SK-N-SH (cell line): ENCODE results near the gene DNMT3A. TPM values are rescaled to one million over a fixed set of nuclear protein-coding genes. Genes with fewer than 3 reads are reported as not detected.
A peak's percentile ranks its signal among the peaks of the same experiment; 100 is the strongest.

ENCODE experiments used
- CTCF ChIA-PET: fragments of 300-600, 350-600 bp; formaldehyde crosslinking; extraction: SDS; loops from one replicate; lab custom pipeline; 2021; lab: Yijun Ruan, JAX
- POLR2A ChIA-PET: fragments of 350-600 bp; sonication (Branson Sonifier 250); formaldehyde crosslinking; extraction: SDS; loops from one replicate; lab custom pipeline; 2020; ENCODE audit warnings: antibody characterized with exemption, inconsistent platforms; lab: Yijun Ruan, JAX
- DNase-seq: peaks from one replicate; pipeline ENCODE4 v3.0.0; 2012
- H2AFZ ChIP-seq: fragments of 200-600 bp; sonication (generic); 2 replicates; pipeline ENCODE4 v1.8.1; 2016; ENCODE audit warnings: antibody characterized with exemption, mild to moderate bottlenecking, low read depth
- H3F3A ChIP-seq: fragments of 200-600 bp; sonication (generic); replicated peaks from 2 replicates; pipeline ENCODE3; 2016; ENCODE audit warnings: antibody characterized with exemption, mild to moderate bottlenecking; ENCODE audit not compliant: insufficient read depth
- H3K27ac ChIP-seq, 2 experiments: fragments of 200-500 bp in 1 of 2; fragments of 200-600 bp in 1 of 2; sonication (Bioruptor generic) in 1 of 2; sonication (generic), shearing (Covaris generic) in 1 of 2; 2 replicates each; pipeline versions ENCODE4 v1.5.1 to v1.6.1; 2014 to 2016; ENCODE audit warnings: low read depth in 2 of 2, inconsistent platforms in 1 of 2, low read length in 1 of 2, mild to moderate bottlenecking in 1 of 2, mixed read lengths in 1 of 2
- H3K27me3 ChIP-seq: fragments of 200-600 bp; sonication (generic), shearing (Covaris generic); 2 replicates; pipeline ENCODE4 v1.6.1; 2016; ENCODE audit warnings: mixed run types; ENCODE audit not compliant: insufficient read depth
- H3K36me3 ChIP-seq, 2 experiments: fragments of 200-500 bp in 1 of 2; fragments of 200-600 bp in 1 of 2; sonication (Bioruptor generic) in 1 of 2; sonication (generic) in 1 of 2; replicated peaks in 1 of 2; 2 replicates each; pipeline versions ENCODE3 to v1.5.1; 2014 to 2016; ENCODE audit warnings: low read length in 1 of 2, mild to moderate bottlenecking in 1 of 2; ENCODE audit not compliant: insufficient read depth in 2 of 2, control insufficient read depth in 1 of 2
- H3K4me1 ChIP-seq, 2 experiments: fragments of 200-500 bp in 1 of 2; fragments of 200-600 bp in 1 of 2; sonication (Bioruptor generic) in 1 of 2; sonication (generic), shearing (Covaris generic) in 1 of 2; 2 replicates each; pipeline versions ENCODE4 v1.5.1 to v1.6.1; 2014 to 2016; ENCODE audit warnings: low read depth in 1 of 2, low read length in 1 of 2, mixed run types in 1 of 2; ENCODE audit not compliant: insufficient read depth in 2 of 2, control insufficient read depth in 1 of 2
- H3K4me2 ChIP-seq: fragments of 200-600 bp; sonication (generic), shearing (Covaris generic); 2 replicates; pipeline ENCODE4 v1.6.1; 2017; ENCODE audit warnings: mixed run types
- H3K4me3 ChIP-seq, 2 experiments: fragments of 200-500 bp in 1 of 2; fragments of 200-600 bp in 1 of 2; sonication (Bioruptor generic) in 1 of 2; sonication (generic), shearing (Covaris generic) in 1 of 2; 2 replicates each; pipeline versions ENCODE4 v1.5.1 to v1.8.1; 2014 to 2016; ENCODE audit warnings: low read depth in 2 of 2, inconsistent platforms in 1 of 2, low read length in 1 of 2, mild to moderate bottlenecking in 1 of 2, mixed read lengths in 1 of 2, moderate library complexity in 1 of 2
- H3K79me2 ChIP-seq: fragments of 200-600 bp; sonication (generic); 2 replicates; pipeline ENCODE4 v1.8.1; 2017; ENCODE audit warnings: mild to moderate bottlenecking; ENCODE audit not compliant: insufficient read depth
- H3K9ac ChIP-seq: fragments of 200-600 bp; sonication (generic); 2 replicates; pipeline ENCODE4 v1.6.1; 2017; ENCODE audit warnings: mixed run types
- H3K9me2 ChIP-seq: fragments of 200-600 bp; sonication (generic); 2 replicates; pipeline ENCODE4 v1.6.1; 2017; ENCODE audit warnings: mixed run types
- H3K9me3 ChIP-seq: fragments of 200-600 bp; sonication (generic); 2 replicates; pipeline ENCODE4 v1.6.1; 2017; ENCODE audit warnings: mixed run types, mild to moderate bottlenecking, moderate library complexity
- H4K20me1 ChIP-seq: fragments of 200-600 bp; sonication (generic); 2 replicates; pipeline ENCODE4 v1.6.1; 2017; ENCODE audit warnings: mild to moderate bottlenecking, mixed run types; ENCODE audit not compliant: insufficient read depth
- ELF1 ChIP-seq: IDR thresholded peaks from 2 replicates; pipeline ENCODE4 v1.4.0; 2012
- EP300 ChIP-seq, 2 experiments: IDR thresholded peaks; 2 replicates each; pipeline versions ENCODE4 v1.4.0 to v1.6.1; 2012; ENCODE audit warnings: borderline replicate concordance in 1 of 2, low read depth in 1 of 2, low read length in 1 of 2
- FOXJ3 ChIP-seq: sonication (generic); formaldehyde crosslinking; IDR thresholded peaks from 2 replicates; pipeline ENCODE4 v1.5.1; 2020; ENCODE audit warnings: mild to moderate bottlenecking, missing genetic modification reagents
- GABPA ChIP-seq: IDR thresholded peaks from 2 replicates; pipeline ENCODE4 v1.4.0; 2012; ENCODE audit warnings: low read depth, mild to moderate bottlenecking
- GATA2 ChIP-seq: sonication (generic); formaldehyde crosslinking; IDR thresholded peaks from 2 replicates; pipeline ENCODE4 v1.5.0; 2020; ENCODE audit warnings: mild to moderate bottlenecking, missing genetic modification reagents
- MXI1 ChIP-seq: IDR thresholded peaks from 2 replicates; pipeline ENCODE4 v1.6.1; 2012; ENCODE audit warnings: mild to moderate bottlenecking, low read depth, low read length, improper control_type of control experiment
- POLR2AphosphoS5 ChIP-seq: IDR thresholded peaks from 2 replicates; pipeline ENCODE4 v1.6.1; 2012; ENCODE audit warnings: low read depth, low read length
- RAD21 ChIP-seq: IDR thresholded peaks from 2 replicates; pipeline ENCODE4 v1.6.1; 2012; ENCODE audit warnings: mild to moderate bottlenecking, low read length
- TEAD4 ChIP-seq: IDR thresholded peaks from 2 replicates; pipeline ENCODE4 v1.4.0; 2012; ENCODE audit warnings: mild to moderate bottlenecking, borderline replicate concordance; ENCODE audit not compliant: insufficient read depth
- WGBS: methylation state at CpG from one replicate; pipeline ENCODE4 v1.1.6; 2017; ENCODE audit warnings: low lambda C conversion rate; 5-methylcytosine and 5-hydroxymethylcytosine counted together
- polyA plus RNA-seq, 3 experiments: library from polyadenylated mRNA; depleted of rRNA; stranded (reverse); fragments of >200 nt; gene quantifications; 2 replicates each; pipeline ENCODE4 v1.2.3, GENCODE V29; 2012
- TF ChIP-seq, protein P1 (sequence below): fragments of 200-600 bp; sonication (generic); IDR thresholded peaks from 2 replicates; pipeline ENCODE4 v1.6.1; 2017; ENCODE audit warnings: antibody characterized with exemption, mild to moderate bottlenecking, moderate library complexity
- TF ChIP-seq, protein P2 (sequence below): IDR thresholded peaks from 2 replicates; pipeline ENCODE4 v1.4.0; 2012; ENCODE audit warnings: low read depth, borderline replicate concordance
- TF ChIP-seq, protein P3 (sequence below): fragments of 150-350 bp; IDR thresholded peaks from 2 replicates; pipeline ENCODE4 v1.6.1; 2016; ENCODE audit warnings: mild to moderate bottlenecking, low read depth, low read length

Gene DNMT3A
- polyA plus RNA-seq, 1 of the 3 experiments (the other 2 are of a cell fraction) = 5.6 TPM

DNA sequence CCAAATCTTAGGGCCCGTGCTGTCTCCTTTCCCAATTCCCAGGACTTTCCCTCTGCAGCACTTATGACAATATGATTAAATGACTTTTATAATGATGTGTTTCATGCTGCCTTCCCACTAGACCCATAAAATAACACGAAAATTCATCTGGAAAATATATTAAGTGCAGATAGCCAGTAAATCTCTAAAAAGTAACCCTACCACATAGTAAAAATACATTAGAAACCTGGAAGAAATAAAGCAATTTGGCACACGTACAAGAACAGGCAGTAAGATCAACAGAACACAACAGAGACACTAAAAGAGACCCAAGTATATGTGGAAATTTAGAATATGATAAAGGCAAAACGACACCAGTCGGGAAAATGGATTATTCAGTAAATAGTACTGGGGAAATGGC, 143.1 kb downstream of the DNMT3A start:
- no peaks in the 10 kb centered on the region for H3K27me3 ChIP-seq
- no peak for DNase-seq
- WGBS = 68% methylated on average over 5 of the region's 5 CpGs
- peaks cover 4% of the 10 kb centered on the region for H3F3A ChIP-seq
- ChIA-PET POLR2A (no interaction called here), CTCF (interaction anchor here (1.6 kb wide), 1 partner anchor 30 kb away, joined by 7 read pairs; no protein-coding TSS in a partner anchor)
- H3K79me2 ChIP-seq = no peaks in the 10 kb centered on the region
- H3K4me2 ChIP-seq = no peak overlapping the region
- peaks cover 0 to 8% of the 10 kb centered on the region in 2 experiments; a peak in 1 of 4 replicates for H3K4me1 ChIP-seq
- no peak overlapping the region for H3K4me3 ChIP-seq
- H3K9ac ChIP-seq = no peak overlapping the region
- H4K20me1 ChIP-seq = no peaks in the 10 kb centered on the region
- TF ChIP-seq FOXJ3 = no peak
- no peak for TF ChIP-seq ELF1
- TF ChIP-seq TEAD4 = no peak
- TF ChIP-seq, protein P1, sequence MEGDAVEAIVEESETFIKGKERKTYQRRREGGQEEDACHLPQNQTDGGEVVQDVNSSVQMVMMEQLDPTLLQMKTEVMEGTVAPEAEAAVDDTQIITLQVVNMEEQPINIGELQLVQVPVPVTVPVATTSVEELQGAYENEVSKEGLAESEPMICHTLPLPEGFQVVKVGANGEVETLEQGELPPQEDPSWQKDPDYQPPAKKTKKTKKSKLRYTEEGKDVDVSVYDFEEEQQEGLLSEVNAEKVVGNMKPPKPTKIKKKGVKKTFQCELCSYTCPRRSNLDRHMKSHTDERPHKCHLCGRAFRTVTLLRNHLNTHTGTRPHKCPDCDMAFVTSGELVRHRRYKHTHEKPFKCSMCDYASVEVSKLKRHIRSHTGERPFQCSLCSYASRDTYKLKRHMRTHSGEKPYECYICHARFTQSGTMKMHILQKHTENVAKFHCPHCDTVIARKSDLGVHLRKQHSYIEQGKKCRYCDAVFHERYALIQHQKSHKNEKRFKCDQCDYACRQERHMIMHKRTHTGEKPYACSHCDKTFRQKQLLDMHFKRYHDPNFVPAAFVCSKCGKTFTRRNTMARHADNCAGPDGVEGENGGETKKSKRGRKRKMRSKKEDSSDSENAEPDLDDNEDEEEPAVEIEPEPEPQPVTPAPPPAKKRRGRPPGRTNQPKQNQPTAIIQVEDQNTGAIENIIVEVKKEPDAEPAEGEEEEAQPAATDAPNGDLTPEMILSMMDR = no peak
- TF ChIP-seq MXI1 = no peak
- no peaks in the 10 kb centered on the region for H3K9me2 ChIP-seq
- H3K27ac ChIP-seq = no peak overlapping the region
- H2AFZ ChIP-seq = no peak overlapping the region
- no peaks in the 10 kb centered on the region for H3K36me3 ChIP-seq
- H3K9me3 ChIP-seq = no peaks in the 10 kb centered on the region

DNA sequence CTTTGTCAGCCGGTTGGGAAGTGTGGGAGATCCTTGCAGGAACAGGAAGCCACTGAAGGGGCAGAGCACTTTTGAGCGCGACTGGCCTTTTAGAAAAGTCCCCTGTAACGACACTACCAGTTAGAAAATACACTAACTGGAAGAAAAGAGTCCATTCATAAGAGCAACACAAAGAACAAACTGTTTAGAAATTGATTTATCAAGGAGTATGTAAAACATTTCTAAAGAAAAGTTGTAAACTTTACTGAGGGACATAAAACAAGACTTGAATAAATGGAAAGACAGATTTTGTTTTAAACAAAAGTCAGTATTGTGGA, 143.6 kb downstream of the DNMT3A start:
- TF ChIP-seq, protein P2, sequence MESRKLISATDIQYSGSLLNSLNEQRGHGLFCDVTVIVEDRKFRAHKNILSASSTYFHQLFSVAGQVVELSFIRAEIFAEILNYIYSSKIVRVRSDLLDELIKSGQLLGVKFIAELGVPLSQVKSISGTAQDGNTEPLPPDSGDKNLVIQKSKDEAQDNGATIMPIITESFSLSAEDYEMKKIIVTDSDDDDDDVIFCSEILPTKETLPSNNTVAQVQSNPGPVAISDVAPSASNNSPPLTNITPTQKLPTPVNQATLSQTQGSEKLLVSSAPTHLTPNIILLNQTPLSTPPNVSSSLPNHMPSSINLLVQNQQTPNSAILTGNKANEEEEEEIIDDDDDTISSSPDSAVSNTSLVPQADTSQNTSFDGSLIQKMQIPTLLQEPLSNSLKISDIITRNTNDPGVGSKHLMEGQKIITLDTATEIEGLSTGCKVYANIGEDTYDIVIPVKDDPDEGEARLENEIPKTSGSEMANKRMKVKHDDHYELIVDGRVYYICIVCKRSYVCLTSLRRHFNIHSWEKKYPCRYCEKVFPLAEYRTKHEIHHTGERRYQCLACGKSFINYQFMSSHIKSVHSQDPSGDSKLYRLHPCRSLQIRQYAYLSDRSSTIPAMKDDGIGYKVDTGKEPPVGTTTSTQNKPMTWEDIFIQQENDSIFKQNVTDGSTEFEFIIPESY = no peak
- TF ChIP-seq TEAD4 (no peak), EP300 (IDR thresholded peaks at IDR 0.05; ENCODE audit: borderline replicate concordance in 1 of 2, low read depth in 1 of 2, low read length in 1 of 2) (no peak), GABPA (no peak), POLR2AphosphoS5 (no peak), GATA2 (CRISPR knock-in tag) (no peak), RAD21 (no peak)
- TF ChIP-seq, protein P3, sequence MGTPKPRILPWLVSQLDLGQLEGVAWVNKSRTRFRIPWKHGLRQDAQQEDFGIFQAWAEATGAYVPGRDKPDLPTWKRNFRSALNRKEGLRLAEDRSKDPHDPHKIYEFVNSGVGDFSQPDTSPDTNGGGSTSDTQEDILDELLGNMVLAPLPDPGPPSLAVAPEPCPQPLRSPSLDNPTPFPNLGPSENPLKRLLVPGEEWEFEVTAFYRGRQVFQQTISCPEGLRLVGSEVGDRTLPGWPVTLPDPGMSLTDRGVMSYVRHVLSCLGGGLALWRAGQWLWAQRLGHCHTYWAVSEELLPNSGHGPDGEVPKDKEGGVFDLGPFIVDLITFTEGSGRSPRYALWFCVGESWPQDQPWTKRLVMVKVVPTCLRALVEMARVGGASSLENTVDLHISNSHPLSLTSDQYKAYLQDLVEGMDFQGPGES = no peak
- H3K9me2 ChIP-seq = no peaks in the 10 kb centered on the region
- peaks cover 0 to 8% of the 10 kb centered on the region in 2 experiments; a peak in 1 of 4 replicates for H3K4me1 ChIP-seq
- no peak overlapping the region for H3K4me3 ChIP-seq
- H3K9ac ChIP-seq = no peak overlapping the region
- peak overlapping the region; percentile 20; the same call in 1 of the 2 replicates for H2AFZ ChIP-seq
- no peak overlapping the region for H3K4me2 ChIP-seq
- WGBS = 87% methylated on average over 4 of the region's 4 CpGs
- H3K9me3 ChIP-seq = no peaks in the 10 kb centered on the region
- no peaks in the 10 kb centered on the region for H4K20me1 ChIP-seq
- ChIA-PET CTCF (interaction anchor here (2.5 to 4.9 kb wide), 8 partner anchors 11 to 222 kb away, joined by 13 to 121 read pairs (median 38); partner anchors contain the start of gene POMC), POLR2A (no interaction called here)
- H3K36me3 ChIP-seq = no peaks in the 10 kb centered on the region
- peaks cover 4% of the 10 kb centered on the region for H3F3A ChIP-seq
- no peaks in the 10 kb centered on the region for H3K79me2 ChIP-seq
- no peak for DNase-seq
- no peaks in the 10 kb centered on the region for H3K27me3 ChIP-seq
- no peak overlapping the region for H3K27ac ChIP-seq
